Right lobe of liver (tissue), 4 donors: Measurements from ENCODE around the gene LCN2.

Experiments
- CTCF ChIP-seq, 4 donors: fragments of 200-600 bp in 3 of 4; fragments of 450-650 bp in 1 of 4; IDR thresholded peaks; one replicate each; pipeline versions ENCODE4 v1.5.1 to v1.8.0; 2016 to 2022; ENCODE audit warnings: antibody characterized with exemption in 4 of 4, mild to moderate bottlenecking in 2 of 4
- POLR2A ChIP-seq: fragments of 450-650 bp; IDR thresholded peaks from one replicate; pipeline ENCODE4 v1.6.1; 2017; ENCODE audit warnings: antibody characterized with exemption, mild to moderate bottlenecking
- donor health status: DM: no; HTN: no; CAD: no.
- donor health status: DM: no; HTN: no; CAD: no.
- donor health status: DM: no; HTN: yes; CAD: no.

- peak in 2 of 4 donors; percentile 22 to 63 for TF ChIP-seq CTCF (IDR thresholded peaks at IDR 0.05)
- peak; percentile 39 for TF ChIP-seq POLR2A
These were observed 43.5 kb downstream of the LCN2 start for GRCh38 chr9:128192601-128193371.
